ENCODE measurements around the gene FAM174C.
"Not testable (repeated sequence)": the region's sequence is repeated elsewhere in the genome, so short reads cannot be mapped to it uniquely, and the experiment has no call there.

FAM174C gene

GRCh38 chr19:1288833-1289685 is 13.7 kb downstream of the FAM174C start:
- no peak for DNase-seq

DNA sequence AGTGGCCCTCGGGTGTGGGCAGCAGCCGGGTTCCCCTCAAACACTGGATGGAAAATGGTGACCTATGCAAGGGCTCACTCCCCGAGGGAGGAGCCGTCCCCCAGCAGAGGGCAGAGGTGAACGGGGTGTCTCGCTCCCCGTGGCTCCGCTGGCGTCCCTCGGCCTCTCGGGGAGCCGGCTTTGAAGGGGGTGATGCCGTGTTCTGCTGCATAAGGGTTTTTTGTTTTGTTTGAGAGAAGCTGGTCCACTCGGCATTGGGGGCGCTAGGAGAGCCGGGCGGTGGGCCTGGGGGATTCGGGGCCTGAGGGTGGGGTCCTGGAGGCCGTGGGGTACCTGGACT is 14.3 kb downstream of the FAM174C start:
- DNase-seq = no peak

DNA sequence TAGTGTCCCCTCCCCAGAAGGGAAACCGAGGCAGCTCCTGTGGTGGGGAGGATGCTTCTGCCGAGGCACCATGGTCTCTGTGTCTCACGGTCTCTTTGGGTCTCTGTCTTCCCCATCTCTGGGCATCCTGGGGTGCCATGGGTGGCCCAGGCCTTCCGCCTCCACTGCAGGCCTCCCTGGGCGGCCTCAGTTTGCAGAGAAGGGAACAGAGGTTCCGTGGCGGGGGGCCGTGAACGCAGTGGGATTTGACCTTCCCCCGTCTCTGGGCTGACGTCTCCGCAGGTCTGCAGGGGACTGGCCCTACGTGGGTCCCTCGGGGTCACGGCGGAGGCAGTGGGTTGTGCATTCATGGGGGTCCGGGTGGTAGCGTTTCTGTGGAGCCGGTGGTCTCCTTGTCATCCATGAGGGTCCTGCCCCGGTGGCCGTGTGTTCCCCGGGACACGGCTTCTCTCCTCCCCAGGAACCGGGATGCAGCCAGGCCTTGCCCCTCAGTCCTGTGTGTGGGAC is 14.9 kb downstream of the FAM174C start:
- DNase-seq = no peak

- DNase-seq = no peak
Observed at GRCh38 chr19:1290703-1291651, 15.6 kb downstream of the FAM174C start.

DNA sequence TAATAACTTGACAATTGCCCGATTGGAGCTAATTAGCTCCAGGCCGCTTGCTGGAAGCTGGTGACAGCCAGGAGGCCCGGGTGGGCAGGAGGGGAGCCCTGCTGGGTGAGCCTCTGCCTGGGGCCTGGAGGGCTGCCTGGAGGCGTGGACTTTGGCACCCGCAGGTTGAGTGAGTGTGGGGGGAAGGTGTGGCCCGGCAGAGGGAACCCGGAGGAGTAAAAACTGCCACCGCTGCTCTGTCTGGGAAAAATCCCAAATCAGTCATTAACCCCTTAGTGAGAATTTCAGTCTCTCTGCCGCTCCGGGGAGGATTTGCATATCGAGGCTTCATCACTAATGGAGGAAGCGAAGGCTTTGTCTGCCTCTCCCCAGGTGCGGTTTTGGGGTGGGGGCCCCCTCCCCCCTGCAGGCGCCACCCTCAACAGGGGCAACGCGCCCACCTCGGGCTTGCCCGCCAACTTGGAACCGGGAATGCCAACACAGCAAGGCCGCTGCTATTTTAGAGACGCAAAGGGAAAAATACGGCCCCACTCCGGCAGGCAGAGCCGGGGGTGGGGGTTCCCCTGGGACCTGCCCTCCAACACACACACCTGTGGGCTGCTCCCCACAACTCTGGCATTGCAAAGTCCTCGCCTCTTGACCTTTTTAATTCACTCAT is 16.6 kb downstream of the FAM174C start:
- no peak for DNase-seq

- DNase-seq = no peak
Observed at GRCh38 chr19:1292419-1293151, 17.3 kb downstream of the FAM174C start.

GRCh38 chr19:1293782-1294604 is 18.7 kb downstream of the FAM174C start:
- DNase-seq = no peak

DNA sequence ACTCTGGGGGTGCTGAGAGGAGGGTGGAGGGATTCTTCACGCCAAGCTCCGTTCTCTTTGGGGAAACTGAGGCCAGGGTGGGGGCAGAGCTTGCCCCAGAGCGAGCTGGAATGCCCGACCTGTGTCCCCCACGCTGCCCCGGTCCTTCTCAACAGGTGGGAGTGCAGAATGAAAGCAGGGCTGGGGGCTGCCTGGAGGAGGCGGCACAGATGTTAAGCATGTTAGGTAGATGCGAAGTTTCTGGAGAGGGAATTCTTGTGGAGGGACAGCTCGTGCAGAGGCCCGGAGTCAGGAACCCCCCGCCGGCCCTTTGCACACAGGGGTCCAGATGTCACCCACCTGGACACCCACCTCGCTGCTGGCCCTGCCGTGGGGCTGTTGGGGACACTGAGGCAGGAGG is 19.4 kb downstream of the FAM174C start:
- no peak for DNase-seq

DNA sequence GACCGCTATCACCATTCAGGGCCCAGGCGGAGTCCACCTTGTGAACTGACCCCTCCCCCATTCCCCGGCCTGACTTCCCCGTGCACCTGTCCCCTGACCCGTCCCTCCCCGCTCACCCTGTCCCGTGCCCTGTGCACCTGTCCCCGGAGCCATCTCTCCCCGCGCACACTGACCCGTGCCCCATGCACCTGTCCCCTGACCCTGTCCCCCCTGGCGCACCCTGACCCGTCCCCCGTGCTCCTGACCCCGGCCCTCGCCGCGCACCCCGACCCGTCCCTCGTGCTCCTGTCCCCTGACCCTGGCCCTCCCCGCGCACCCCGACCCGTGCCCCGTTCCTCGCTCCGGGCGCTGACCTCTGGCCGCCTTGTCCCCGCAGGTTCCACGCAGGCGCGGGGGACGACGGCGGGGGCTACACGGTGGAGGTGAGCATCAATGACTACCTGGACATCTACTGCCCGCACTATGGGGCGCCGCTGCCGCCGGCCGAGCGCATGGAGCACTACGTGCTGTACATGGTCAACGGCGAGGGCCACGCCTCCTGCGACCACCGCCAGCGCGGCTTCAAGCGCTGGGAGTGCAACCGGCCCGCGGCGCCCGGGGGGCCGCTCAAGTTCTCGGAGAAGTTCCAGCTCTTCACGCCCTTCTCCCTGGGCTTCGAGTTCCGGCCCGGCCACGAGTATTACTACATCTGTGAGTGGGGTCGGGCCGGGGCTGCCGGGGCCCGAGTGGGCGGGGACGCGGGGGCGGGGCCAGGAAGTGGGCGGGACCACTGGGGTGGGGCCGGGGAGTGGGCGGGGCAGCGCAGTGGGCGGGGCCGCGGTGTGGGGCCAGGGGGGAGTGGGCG is 20.1 kb downstream of the FAM174C start:
- peak; percentile 43 for DNase-seq

DNA sequence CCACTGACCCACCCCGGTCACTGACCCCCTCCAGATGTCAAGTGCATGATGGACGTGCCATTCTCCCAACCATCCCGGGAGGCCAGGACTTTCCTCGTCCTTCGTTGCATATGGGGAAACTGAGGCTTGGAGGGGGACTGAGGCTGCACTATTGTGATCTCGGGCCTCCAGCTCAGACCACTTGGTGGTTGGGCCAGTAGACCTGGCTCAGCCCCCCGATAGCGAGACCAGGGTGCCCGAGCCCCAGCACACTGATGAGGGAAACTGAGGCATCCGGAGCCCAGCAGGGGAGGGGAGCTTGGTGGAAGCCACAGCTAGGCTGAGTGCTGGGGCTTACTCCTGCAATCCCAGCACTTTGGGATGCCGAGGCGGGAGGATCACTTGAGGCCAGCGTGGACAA is 20.7 kb downstream of the FAM174C start:
- DNase-seq = no peak

DNA sequence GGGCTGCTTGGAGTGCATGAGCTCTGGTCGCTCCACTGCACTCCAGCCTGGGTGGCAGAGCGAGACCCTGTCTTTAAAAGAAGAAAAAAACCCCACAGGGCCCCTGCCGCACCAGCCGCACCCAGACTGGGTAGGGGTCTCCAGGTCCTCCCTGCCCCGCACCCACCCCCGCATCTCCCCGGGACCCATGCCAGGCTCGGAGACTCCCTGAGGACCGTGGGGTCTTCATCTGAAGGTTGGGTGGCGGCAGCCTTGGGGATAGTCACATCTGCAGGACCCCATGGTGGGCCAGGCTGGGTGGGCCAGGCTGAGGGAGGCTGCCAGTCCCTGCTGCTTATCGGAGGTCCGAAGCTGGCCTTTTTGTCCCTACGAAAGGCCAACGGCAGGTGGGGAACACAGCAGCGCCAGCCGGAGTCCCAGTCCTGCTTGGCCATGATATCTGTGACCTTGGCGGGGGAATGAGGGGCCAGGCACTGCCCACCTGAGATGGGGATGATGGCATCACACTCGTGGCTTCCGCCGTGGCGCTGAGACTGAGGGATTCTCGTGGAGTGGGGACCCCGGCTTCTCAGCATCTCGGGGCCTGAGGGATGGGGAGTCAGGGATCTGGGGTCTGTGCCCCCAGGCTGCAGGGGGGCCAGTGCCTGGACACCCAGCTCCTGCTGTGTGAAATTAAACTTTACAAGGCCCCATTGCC is 21.4 kb downstream of the FAM174C start:
- DNase-seq = no peak

GRCh38 chr19:1298235-1298634 is 22.9 kb downstream of the FAM174C start:
- DNase-seq = no peak

DNA sequence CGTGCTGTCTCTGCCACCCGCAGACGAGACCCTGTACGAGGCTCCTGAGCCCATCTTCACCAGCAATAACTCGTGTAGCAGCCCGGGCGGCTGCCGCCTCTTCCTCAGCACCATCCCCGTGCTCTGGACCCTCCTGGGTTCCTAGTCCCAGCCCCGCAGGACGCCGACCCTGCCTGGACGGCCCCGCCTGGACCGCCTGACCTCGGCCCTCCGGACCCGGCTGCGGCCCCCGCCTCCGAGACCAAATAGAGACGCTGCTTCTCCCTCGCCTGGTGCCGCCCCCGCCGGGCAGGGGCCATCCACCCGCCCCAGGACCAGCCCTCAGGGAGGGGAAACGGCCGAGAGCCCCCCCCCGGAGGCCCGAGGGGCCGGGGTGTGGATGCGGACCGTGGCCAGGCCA is 24.5 kb downstream of the FAM174C start:
- DNase-seq = no peak

DNA sequence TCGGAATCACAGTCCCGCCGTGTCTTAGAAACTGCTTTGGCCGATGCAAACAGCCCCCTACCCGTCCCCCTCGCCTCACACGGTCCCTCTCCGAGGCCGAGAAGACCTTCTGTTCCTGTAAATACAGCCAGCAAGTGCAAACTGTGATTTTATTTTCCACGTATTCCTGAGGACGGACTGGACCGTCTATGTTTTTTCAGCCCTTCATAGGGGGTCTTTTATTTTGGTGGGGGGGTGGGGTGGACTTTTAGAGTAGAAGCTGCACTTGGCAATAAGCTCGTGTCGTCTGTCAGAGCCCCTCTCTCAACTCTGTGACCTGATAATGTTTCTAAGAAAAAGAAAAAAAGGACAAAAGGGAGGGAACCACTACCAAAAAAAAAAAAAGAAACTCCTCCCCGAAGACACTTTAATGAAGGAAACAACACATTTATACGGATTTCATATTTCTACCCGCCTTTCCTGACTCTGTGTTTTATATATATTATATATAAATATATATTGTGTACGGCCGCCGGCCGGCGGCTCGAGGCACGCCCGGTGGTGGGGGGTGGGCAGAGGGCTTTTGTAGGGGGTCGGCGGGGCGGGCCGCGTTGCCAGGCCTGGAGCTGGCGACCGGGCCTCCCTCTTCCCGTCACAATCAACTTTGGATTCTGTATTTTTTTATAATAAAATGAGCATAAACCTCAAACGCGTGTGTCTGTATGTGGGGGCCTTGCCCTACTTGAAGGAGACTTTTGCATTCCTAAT is 25.6 kb downstream of the FAM174C start:
- no peak for DNase-seq

DNA sequence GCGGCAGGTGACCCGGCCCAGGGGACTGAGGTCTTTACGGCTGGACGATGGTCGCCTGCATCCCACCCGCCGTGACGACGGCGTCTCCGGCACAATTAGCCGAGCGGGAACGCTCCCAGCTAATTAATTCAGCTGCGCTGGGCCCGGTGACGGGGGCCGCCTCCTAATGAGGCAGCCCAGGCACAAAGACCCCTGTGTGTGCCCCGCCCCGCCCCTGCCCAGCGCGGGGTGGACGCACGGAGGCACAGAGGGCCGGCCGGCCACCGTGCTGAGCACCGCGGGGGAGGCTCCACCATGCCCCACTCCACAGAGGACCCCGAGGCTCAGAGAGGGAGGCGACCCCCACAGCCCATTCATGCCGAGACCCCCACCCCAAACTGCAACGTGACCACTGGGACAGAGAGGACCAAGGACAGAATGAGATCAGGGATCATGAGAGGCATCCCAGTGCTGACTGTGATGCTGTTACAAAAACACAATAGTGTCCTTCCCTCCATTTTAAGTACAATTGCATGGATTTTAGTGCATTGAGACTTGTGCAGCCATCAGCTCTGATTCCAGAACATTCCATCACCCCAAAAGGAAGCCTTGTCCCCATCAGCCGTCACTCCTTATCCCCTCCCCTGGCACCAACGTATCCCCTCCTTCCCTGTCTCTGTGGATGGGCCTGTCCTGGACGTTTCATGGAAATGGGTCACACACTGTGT is 27.4 kb downstream of the FAM174C start:
- no peak for DNase-seq

DNA sequence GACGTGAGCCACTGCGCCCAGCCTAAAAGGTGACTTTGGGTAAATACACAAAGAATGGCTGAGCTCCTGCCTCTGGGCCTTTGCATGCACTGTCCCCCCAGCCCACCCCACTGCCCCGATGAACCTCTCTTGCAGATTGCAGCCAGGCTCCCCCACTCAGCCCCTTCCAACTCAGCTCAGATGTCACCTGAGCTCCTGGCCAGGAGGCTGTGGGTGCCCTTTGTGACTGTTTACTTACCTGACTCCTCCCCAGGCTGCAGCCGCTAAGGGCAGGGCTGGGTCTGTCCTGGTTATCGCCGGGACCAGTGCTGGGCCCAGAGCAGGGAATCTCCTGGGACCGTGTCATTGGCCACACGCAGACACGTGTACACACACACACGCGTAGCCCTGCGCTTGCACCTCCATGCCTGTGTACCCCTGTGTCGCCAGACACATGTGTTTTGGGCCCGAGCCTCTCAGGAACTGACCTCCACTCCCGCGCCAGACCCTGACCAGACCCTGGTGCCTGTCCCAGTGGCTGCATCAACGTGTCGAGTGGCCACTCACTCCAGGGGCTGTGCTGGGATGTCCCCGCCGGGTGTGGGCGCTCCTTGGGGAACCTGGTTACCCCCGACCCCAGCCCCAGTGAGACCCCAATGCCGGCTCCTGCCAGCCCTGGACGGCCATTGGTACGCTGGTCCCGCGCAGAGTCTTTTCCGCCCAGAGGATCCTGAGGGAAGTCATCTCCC is 29.0 kb downstream of the FAM174C start:
- DNase-seq = no peak

GRCh38 chr19:1305354-1305753 is 30.0 kb downstream of the FAM174C start:
- not testable (repeated sequence) for DNase-seq

GRCh38 chr19:1307320-1307719 is 32.0 kb downstream of the FAM174C start:
- DNase-seq = no peak

Data from CD4-positive, alpha-beta T cell treated with Interleukin-21 for 1 hour (primary cell).